Activated CD4-positive, alpha-beta T cell treated with anti-CD3 and anti-CD28 coated beads for 4 hours (primary cell): ENCODE results near the gene NLRP14.

Experiments used
- DNase-seq, 2 donors: peaks; one replicate each; pipeline ENCODE4 v3.0.0-alpha.2; 2020

Gene NLRP14

GRCh38 chr11:7056828-7057513 is 36.7 kb downstream of the NLRP14 start:
- DNase-seq = no peak

- DNase-seq = no peak
Measured at GRCh38 chr11:7057641-7058040, 37.4 kb downstream of the NLRP14 start.

GRCh38 chr11:7060868-7061267 is 40.6 kb downstream of the NLRP14 start:
- no peak for DNase-seq

GRCh38 chr11:7062534-7062933 is 42.3 kb downstream of the NLRP14 start:
- DNase-seq = no peak

- no peak for DNase-seq
Measured at GRCh38 chr11:7072401-7073028, 52.2 kb downstream of the NLRP14 start.

- DNase-seq = no peak
Measured at GRCh38 chr11:7077101-7077500, 56.8 kb downstream of the NLRP14 start.

GRCh38 chr11:7079545-7080135 is 59.4 kb downstream of the NLRP14 start:
- DNase-seq = no peak

GRCh38 chr11:7080900-7081299 is 60.6 kb downstream of the NLRP14 start:
- DNase-seq = no peak

- no peak for DNase-seq
Measured at GRCh38 chr11:7081441-7081840, 61.2 kb downstream of the NLRP14 start.

GRCh38 chr11:7088921-7089320 is 68.6 kb downstream of the NLRP14 start, which contains the start of gene RBMXL2:
RBMXL2 (plus strand) TSS chr11:7088998; CDS start chr11:7089121, 123 bp downstream.
- no peak for DNase-seq

- DNase-seq = no peak
Measured at GRCh38 chr11:7089328-7090251, 69.3 kb downstream of the NLRP14 start.

- no peak for DNase-seq
Measured at GRCh38 chr11:7098235-7098832, 78.1 kb downstream of the NLRP14 start.

GRCh38 chr11:7115780-7116179 is 95.5 kb downstream of the NLRP14 start:
- no peak for DNase-seq

GRCh38 chr11:7116370-7116769 is 96.1 kb downstream of the NLRP14 start:
- DNase-seq = no peak
